ENCODE data around the gene ZBED2.
"Not testable (repeated sequence)": the region's sequence is repeated elsewhere in the genome, so short reads cannot be mapped to it uniquely, and the experiment has no call there.

Gene ZBED2

GRCh38 chr3:111595232-111595631, at the start of gene ZBED2:
TSS of gene ZBED2 (minus strand) at chr3:111595346. CDS start at chr3:111594201, 1,145 bp downstream.
- DNase-seq = no peak

GRCh38 chr3:111639316-111639715, 44.2 kb upstream of the ZBED2 start:
- DNase-seq = no peak

GRCh38 chr3:111636366-111636885, 41.3 kb upstream of the ZBED2 start:
- no peak for DNase-seq

- DNase-seq = no peak
Observed at GRCh38 chr3:111635403-111635802, 40.3 kb upstream of the ZBED2 start.

GRCh38 chr3:111630638-111631037, 35.5 kb upstream of the ZBED2 start:
- DNase-seq = not testable (repeated sequence)

GRCh38 chr3:111629018-111629417, 33.9 kb upstream of the ZBED2 start:
- DNase-seq = not testable (repeated sequence)

GRCh38 chr3:111627092-111627491, 31.9 kb upstream of the ZBED2 start:
- no peak for DNase-seq

- DNase-seq = peak; percentile 32
Observed at GRCh38 chr3:111621535-111621934, 26.4 kb upstream of the ZBED2 start.

GRCh38 chr3:111619833-111620232, 24.7 kb upstream of the ZBED2 start:
- no peak for DNase-seq

GRCh38 chr3:111618945-111619344, 23.8 kb upstream of the ZBED2 start:
- no peak for DNase-seq

- DNase-seq = no peak
Observed at GRCh38 chr3:111617912-111618601, 22.9 kb upstream of the ZBED2 start.

GRCh38 chr3:111617406-111617805, 22.3 kb upstream of the ZBED2 start:
- no peak for DNase-seq

GRCh38 chr3:111616417-111617105, 21.4 kb upstream of the ZBED2 start:
- peak; percentile 62 for DNase-seq

GRCh38 chr3:111615880-111616279, 20.7 kb upstream of the ZBED2 start:
- no peak for DNase-seq

GRCh38 chr3:111613294-111613693, 18.1 kb upstream of the ZBED2 start:
- no peak for DNase-seq

- no peak for DNase-seq
Observed at GRCh38 chr3:111610612-111611054, 15.5 kb upstream of the ZBED2 start.

- peak; percentile 80 for DNase-seq
Observed at GRCh38 chr3:111610189-111610588, 15.0 kb upstream of the ZBED2 start.

- DNase-seq = no peak
Observed at GRCh38 chr3:111609700-111610099, 14.6 kb upstream of the ZBED2 start.

GRCh38 chr3:111608383-111608782, 13.2 kb upstream of the ZBED2 start:
- DNase-seq = peak; percentile 37

GRCh38 chr3:111607240-111607920, 12.2 kb upstream of the ZBED2 start:
- DNase-seq = no peak

- DNase-seq = no peak
Observed at GRCh38 chr3:111605493-111605892, 10.3 kb upstream of the ZBED2 start.

- DNase-seq = no peak
Observed at GRCh38 chr3:111605018-111605417, 9.9 kb upstream of the ZBED2 start.

GRCh38 chr3:111604119-111604518, 9.0 kb upstream of the ZBED2 start:
- DNase-seq = no peak

- no peak for DNase-seq
Observed at GRCh38 chr3:111603679-111604078, 8.5 kb upstream of the ZBED2 start.

Data from CD4-positive, alpha-beta T cell treated with Interleukin-10 for 1 hour (primary cell).